OCI-LY7 (cell line): ENCODE data around the gene WDR44.

Source experiments
- CTCF ChIP-seq: fragments of 200-600 bp; sonication (generic); conservative IDR thresholded peaks from 2 replicates; pipeline ENCODE4 v1.5.1; 2014; ENCODE audit warnings: mild to moderate bottlenecking, antibody characterized with exemption, low read length, moderate library complexity, mixed read lengths
- EZH2phosphoT487 ChIP-seq: fragments of 200-600 bp; sonication (generic); IDR thresholded peaks from 2 replicates; pipeline ENCODE4 v1.6.1; 2018; ENCODE audit warnings: low read depth, borderline replicate concordance, mild to moderate bottlenecking, mixed run types, antibody characterized with exemption, low read length, moderate library complexity, mixed read lengths

- no peak for TF ChIP-seq CTCF
- TF ChIP-seq EZH2phosphoT487: no peak
Observed at GRCh38 chrX:118364261-118364660, 18.4 kb downstream of the WDR44 start.
